ENCODE measurements around the gene EXOC6B.

- TF ChIP-seq, protein P1, sequence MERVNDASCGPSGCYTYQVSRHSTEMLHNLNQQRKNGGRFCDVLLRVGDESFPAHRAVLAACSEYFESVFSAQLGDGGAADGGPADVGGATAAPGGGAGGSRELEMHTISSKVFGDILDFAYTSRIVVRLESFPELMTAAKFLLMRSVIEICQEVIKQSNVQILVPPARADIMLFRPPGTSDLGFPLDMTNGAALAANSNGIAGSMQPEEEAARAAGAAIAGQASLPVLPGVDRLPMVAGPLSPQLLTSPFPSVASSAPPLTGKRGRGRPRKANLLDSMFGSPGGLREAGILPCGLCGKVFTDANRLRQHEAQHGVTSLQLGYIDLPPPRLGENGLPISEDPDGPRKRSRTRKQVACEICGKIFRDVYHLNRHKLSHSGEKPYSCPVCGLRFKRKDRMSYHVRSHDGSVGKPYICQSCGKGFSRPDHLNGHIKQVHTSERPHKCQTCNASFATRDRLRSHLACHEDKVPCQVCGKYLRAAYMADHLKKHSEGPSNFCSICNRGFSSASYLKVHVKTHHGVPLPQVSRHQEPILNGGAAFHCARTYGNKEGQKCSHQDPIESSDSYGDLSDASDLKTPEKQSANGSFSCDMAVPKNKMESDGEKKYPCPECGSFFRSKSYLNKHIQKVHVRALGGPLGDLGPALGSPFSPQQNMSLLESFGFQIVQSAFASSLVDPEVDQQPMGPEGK (CRISPR knock-in tag; IDR thresholded peaks at IDR 0.05; ENCODE audit: borderline replicate concordance) = no peak
- TF ChIP-seq ZNF565 (CRISPR knock-in tag; conservative IDR thresholded peaks at IDR 0.05; ENCODE audit: low read depth) (no peak), ARNTL (CRISPR knock-in tag; IDR thresholded peaks at IDR 0.05; ENCODE audit: borderline replicate concordance, low read depth) (no peak), RARB (CRISPR knock-in tag; IDR thresholded peaks at IDR 0.05) (no peak), ZNF70 (CRISPR knock-in tag; IDR thresholded peaks at IDR 0.05) (no peak), CSDC2 (CRISPR knock-in tag; IDR thresholded peaks at IDR 0.05) (no peak), CREB5 (CRISPR knock-in tag; IDR thresholded peaks at IDR 0.05; ENCODE audit: low read depth) (no peak)
- TF ChIP-seq, protein P2, sequence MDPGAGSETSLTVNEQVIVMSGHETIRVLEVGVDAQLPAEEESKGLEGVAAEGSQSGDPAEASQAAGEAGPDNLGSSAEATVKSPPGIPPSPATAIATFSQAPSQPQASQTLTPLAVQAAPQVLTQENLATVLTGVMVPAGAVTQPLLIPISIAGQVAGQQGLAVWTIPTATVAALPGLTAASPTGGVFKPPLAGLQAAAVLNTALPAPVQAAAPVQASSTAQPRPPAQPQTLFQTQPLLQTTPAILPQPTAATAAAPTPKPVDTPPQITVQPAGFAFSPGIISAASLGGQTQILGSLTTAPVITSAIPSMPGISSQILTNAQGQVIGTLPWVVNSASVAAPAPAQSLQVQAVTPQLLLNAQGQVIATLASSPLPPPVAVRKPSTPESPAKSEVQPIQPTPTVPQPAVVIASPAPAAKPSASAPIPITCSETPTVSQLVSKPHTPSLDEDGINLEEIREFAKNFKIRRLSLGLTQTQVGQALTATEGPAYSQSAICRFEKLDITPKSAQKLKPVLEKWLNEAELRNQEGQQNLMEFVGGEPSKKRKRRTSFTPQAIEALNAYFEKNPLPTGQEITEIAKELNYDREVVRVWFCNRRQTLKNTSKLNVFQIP (CRISPR knock-in tag; IDR thresholded peaks at IDR 0.05; ENCODE audit: borderline replicate concordance, low read depth) = no peak
Observed at GRCh38 chr2:72744049-72744448, 81.8 kb downstream of the EXOC6B start.

All from SK-N-SH treated with all-trans-retinoic acid at 6 μM for 48 hours (cell line).